SKM-1 (cell line): Measurements from ENCODE around the gene NUP205.

ENCODE experiments used
- DNase-seq: peaks from one replicate; lab custom pipeline; 2025; ENCODE audit not compliant: unreplicated experiment; lab: John Stamatoyannopoulos, UW

Gene NUP205

DNA sequence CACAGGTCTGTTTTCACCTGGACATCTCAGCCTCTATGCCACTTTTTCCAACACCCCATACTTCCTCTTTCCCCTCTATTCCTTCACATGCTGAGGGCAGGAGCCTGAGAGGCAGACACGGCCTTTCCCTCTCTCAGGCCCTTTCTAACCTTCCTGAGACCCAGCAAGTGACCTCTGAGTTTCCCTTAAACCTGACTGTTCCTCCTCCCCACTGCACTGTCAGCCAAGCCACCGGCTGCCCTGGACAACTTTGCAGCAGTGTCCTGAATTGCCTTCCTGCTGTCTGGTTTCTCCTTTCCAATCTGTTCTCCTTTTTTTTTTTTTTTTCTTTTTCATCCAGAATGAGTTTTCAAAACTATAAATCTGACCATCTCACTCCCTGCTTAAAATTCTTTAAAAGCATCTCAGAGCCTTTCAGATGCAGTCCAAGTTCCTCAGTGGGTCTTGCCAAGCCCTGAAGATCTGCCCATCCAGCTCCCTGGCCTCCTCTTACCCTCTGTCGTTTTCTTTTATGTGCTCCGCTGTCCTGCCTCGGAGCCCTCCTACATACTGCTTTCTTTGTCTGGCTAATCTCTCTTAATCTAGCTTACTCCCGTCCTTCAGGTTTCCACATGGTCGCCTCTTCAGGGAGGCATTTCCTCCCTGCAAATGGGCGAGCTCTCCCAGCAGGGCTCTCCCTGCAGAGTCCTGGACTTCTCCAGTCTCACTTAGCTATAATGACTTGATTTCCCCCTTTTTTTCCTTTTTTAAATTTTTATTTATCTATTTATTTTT is 139.7 kb downstream of the NUP205 start:
- no peak for DNase-seq
